Activated T-helper 1 cell treated with anti-CD3 and anti-CD28 coated beads, Interleukin-12 subunit alpha, Interleukin-12 subunit beta, Interleukin-2, Interleukin-4 antibody, amounts not matched to agents 30 ng/mL and 10 ng/mL and 1 ng/mL, durations not matched to agents 14 hours and 24 hours and 36 hours (primary cell): ENCODE results near the gene FBXL14. TPM values are rescaled to one million over a fixed set of nuclear protein-coding genes. Genes with fewer than 3 reads are reported as not detected.

Source experiments
- DNase-seq: peaks from one replicate; pipeline ENCODE4 v3.0.0; 2021; ENCODE audit warnings: low spot score
- H3K27ac Mint-ChIP-seq: one replicate; pipeline ENCODE4 v1.8.0; 2021; ENCODE audit warnings: mild to moderate bottlenecking, mixed read lengths
- H3K27me3 Mint-ChIP-seq: one replicate; pipeline ENCODE4 v1.8.0; 2022; ENCODE audit warnings: mild to moderate bottlenecking, moderate library complexity, mixed read lengths; ENCODE audit not compliant: insufficient read depth
- H3K36me3 Mint-ChIP-seq: one replicate; pipeline ENCODE4 v1.8.0; 2021; ENCODE audit warnings: low read depth, mixed read lengths
- H3K4me1 Mint-ChIP-seq: one replicate; pipeline ENCODE4 v1.8.0; 2021; ENCODE audit warnings: low read depth, mixed read lengths
- H3K4me3 Mint-ChIP-seq: one replicate; pipeline ENCODE4 v1.8.0; 2021; ENCODE audit warnings: mild to moderate bottlenecking, moderate library complexity, mixed read lengths
- H3K9me3 Mint-ChIP-seq: one replicate; pipeline ENCODE4 v1.8.0; 2021; ENCODE audit warnings: mixed read lengths
- intact Hi-C: fragments of 100-400 bp; cut with micrococcal nuclease; formaldehyde crosslinking; loops from one replicate; pipeline ENCODE4 v1.15.1; 2024
- total RNA-seq: library from RNA; stranded (reverse); gene quantifications from 2 replicates; pipeline ENCODE4 v1.2.3, GENCODE V29; 2022

The FBXL14 gene
- total RNA-seq, 1 donor from 2014 or later: 19.4 TPM

DNA sequence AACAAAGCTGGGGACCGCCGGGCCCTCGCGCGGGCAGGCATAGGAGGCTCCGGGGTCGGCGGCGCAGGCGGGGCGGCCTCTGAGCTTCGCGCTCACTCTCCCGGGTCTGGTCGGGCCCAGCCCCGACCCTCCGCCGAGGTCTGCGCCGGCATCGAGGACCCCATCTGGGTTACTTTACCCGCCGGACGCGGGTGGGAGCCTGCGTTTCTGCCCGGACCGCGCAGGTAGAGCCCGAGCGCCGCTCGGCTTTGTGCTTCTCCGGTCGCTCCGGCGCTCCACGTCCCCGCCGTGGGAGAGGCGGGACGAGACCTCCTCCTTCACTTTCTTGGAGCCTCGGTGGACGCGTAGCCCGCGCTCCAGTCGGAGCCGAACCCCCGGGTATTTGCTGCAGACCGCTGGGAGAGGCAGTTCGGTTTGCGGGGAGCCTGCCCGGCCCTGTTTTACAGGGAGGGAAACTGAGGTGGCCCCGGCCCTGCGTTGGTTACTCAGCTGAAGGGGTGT lies 63.2 kb downstream of the FBXL14 start:
- intact Hi-C loops: loop anchor here (5.0 kb wide), 3 partner anchors 59 to 539 kb away; partner anchors contain the start of gene ERC1
- DNase-seq: no peak
- Mint-ChIP-seq H3K4me1 (peaks cover 27% of the 10 kb centered on the region), H3K27me3 (peaks cover 61% of the 10 kb centered on the region), H3K27ac (no peak overlapping the region), H3K36me3 (no peaks in the 10 kb centered on the region), H3K4me3 (peak overlapping the region; percentile 56), H3K9me3 (no peaks in the 10 kb centered on the region)

DNA sequence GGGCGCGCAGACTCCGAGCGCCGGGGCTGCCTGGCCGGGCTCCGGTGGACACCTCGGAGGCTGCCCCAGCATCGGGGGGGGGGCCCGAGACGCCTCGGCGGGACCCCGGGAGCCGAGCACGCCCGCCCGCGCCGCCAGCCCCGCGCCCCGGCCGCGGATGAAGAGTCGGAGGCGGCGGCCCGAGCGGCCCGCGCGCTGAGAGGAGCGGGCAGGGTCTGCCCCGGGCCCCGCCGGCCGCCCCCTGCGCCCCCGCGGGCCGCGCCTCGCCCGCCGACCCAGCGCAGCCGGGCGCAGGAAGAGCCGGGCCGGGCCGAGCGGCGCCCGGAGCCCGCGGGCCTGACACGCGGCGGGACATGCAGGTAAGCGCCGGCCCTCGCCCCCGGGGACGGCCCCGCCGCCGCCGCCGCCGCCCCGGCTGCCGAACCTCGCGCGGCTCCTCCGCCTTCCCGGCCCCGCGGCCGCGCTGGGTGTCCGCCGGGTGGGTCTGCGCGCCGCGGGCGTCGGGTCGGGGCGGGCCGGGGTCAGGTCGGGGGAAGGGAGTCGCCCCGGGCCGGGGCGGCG lies 63.7 kb downstream of the FBXL14 start:
- H3K4me1 Mint-ChIP-seq: peaks cover 27% of the 10 kb centered on the region
- H3K27ac Mint-ChIP-seq: no peak overlapping the region
- no peak overlapping the region for H3K4me3 Mint-ChIP-seq
- no peaks in the 10 kb centered on the region for H3K9me3 Mint-ChIP-seq
- intact Hi-C loops: loop anchor here (5.0 kb wide), 3 partner anchors 58 to 538 kb away; partner anchors contain the start of gene ERC1
- DNase-seq: no peak
- peaks cover 62% of the 10 kb centered on the region for H3K27me3 Mint-ChIP-seq
- no peaks in the 10 kb centered on the region for H3K36me3 Mint-ChIP-seq

DNA sequence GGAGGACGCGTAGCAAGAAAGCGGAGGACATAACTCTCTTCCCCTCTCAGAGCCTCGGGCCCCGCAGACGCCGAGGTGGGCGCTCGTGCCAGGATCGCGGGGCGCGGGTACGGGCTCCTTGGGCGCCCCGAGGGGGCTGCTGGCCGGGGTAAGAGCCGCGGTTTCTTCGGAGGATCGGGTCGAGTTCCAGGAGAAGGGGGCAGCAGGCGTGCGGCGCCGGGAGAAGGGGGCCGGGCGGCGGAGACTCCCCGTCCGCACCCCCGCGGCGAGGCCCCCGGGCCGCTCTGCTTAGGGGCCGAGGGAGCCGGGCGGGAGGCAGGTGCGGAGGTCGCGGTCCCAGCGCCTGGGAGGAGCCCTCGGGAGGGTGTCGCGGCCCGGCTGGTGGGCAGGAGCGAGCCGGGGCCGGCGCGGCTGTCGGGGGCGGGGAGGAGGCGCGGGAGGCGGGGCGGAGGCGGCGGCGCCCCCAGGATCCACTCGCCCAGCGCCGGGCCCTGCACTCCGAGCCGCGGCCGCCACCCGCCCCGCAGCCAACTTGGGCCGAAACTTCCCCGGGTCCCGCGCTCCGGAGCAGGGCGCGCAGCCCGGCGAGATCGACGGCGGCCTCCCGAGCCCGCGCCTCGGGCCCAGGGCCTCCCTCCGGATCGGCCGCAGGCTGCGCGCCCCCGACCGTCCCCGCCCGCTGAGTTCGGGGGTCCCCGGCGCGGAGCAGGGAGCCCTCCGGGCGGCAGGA lies 64.4 kb downstream of the FBXL14 start:
- H3K27ac Mint-ChIP-seq: no peak overlapping the region
- intact Hi-C loops: loop anchor here (5.0 kb wide), 3 partner anchors 58 to 538 kb away; partner anchors contain the start of gene ERC1
- H3K36me3 Mint-ChIP-seq: no peaks in the 10 kb centered on the region

DNA sequence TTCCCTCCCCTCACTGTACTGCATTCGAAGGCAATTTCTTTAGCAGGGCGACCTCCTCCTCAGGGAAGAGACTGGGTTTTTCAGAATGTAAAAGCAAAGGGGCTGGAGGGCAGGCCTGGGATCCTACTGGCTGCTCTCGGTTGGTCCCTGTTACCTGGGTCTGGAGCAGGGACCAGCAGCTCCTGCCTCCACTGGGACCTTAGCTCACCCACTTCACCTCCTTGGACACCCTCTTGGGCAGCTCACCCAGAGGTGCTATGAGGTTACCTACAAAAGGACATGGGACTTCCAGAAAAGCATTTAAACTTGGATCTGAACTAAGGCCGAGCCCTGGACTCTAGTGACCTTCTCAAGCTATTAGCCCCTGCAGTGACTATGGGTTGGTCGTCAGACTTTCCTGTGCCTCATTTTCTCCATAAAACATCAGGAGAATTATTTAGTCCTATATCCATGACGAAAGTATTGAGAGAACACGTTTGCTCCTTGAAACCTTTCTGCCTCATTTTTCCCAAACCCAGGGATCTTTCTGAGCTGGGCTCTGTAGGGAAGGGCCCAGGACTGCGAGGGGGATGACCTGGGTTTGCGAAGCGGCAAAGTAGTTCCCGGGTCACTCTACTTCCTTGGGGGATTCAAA lies 65.0 kb downstream of the FBXL14 start:
- H3K27ac Mint-ChIP-seq: no peak overlapping the region
- H3K36me3 Mint-ChIP-seq: no peaks in the 10 kb centered on the region
- peaks cover 27% of the 10 kb centered on the region for H3K4me1 Mint-ChIP-seq
- peak overlapping the region; percentile 74 for H3K4me3 Mint-ChIP-seq
- no peaks in the 10 kb centered on the region for H3K9me3 Mint-ChIP-seq
- intact Hi-C loops: no loop called here
- DNase-seq: no peak
- H3K27me3 Mint-ChIP-seq: peaks cover 71% of the 10 kb centered on the region

More for the DNA sequence above, 64.4 kb downstream of the FBXL14 start:
- DNase-seq: no peak
- H3K27me3 Mint-ChIP-seq: peaks cover 65% of the 10 kb centered on the region
- H3K9me3 Mint-ChIP-seq: no peaks in the 10 kb centered on the region
- H3K4me1 Mint-ChIP-seq: peaks cover 27% of the 10 kb centered on the region
- H3K4me3 Mint-ChIP-seq: peak overlapping the region; percentile 74

DNA sequence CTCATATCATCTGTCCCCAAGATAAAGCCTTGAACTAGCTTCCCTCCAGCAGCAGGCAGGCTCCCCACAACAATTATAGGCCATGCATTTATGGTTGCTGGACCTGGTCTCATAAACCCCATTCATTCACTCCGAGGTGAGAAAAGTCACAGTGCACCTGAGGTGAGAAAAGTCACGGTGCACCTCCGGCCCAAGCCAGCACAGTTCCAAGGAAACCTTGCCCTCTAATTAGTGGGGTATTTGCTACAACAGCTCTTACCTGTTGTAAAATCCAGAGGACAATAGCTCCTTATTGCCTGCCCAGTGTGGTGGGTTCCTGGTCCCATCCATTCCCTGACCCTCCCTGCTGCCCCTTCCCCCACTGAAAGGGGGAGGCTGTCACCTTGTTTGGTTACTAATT lies 65.6 kb downstream of the FBXL14 start:
- intact Hi-C loops: no loop called here
- no peak for DNase-seq
- Mint-ChIP-seq H3K27me3 (peaks cover 73% of the 10 kb centered on the region), H3K36me3 (no peaks in the 10 kb centered on the region), H3K4me1 (peaks cover 23% of the 10 kb centered on the region), H3K9me3 (no peaks in the 10 kb centered on the region), H3K4me3 (no peak overlapping the region), H3K27ac (no peak overlapping the region)

DNA sequence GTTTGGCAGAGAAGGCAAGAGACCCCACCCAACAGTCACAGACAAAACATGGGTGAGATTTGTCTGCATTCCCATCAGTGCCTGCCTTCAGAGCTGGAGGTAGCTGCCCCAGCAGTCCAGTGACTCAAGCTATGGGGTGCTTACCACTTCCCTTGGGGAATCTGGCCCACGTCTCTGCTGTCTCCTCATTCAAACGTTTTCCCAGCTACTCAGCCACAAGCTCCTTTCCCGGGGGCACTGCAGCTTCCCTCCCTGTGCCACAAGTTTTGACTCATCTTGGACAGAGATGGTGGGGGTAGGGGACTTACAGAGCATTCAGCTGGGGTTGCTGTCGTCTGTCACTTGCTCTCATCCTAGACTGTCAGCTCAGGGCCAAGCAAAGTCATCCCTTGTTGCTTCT lies 66.6 kb downstream of the FBXL14 start:
- Mint-ChIP-seq H3K9me3 (no peaks in the 10 kb centered on the region), H3K36me3 (no peaks in the 10 kb centered on the region), H3K4me3 (no peak overlapping the region), H3K27ac (no peak overlapping the region), H3K27me3 (peaks cover 71% of the 10 kb centered on the region), H3K4me1 (peaks cover 13% of the 10 kb centered on the region)
- DNase-seq: no peak
- intact Hi-C loops: no loop called here

DNA sequence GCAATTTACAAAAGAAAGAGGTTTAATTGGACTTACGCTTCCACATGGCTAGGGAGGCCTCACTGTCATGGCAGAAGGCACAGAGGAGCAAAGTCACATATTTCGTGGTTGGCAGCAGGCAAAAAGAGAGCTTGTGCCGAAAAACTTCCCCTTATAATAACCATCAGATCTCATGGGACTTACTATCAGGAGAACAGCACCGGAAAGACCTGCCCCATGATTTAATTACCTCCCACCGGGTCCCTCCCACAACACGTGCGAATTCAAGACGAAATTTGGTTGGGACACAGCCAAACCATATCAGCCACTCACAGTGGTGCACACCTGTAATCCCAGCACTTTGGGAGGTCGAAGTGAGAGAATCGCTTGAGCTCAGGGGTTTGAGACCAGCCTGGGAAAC lies 68.5 kb downstream of the FBXL14 start:
- no peak for DNase-seq
- no peaks in the 10 kb centered on the region for H3K4me1 Mint-ChIP-seq
- no peak overlapping the region for H3K27ac Mint-ChIP-seq
- peaks cover 63% of the 10 kb centered on the region for H3K27me3 Mint-ChIP-seq
- intact Hi-C loops: no loop called here
- no peak overlapping the region for H3K4me3 Mint-ChIP-seq
- no peaks in the 10 kb centered on the region for H3K36me3 Mint-ChIP-seq
- no peaks in the 10 kb centered on the region for H3K9me3 Mint-ChIP-seq

DNA sequence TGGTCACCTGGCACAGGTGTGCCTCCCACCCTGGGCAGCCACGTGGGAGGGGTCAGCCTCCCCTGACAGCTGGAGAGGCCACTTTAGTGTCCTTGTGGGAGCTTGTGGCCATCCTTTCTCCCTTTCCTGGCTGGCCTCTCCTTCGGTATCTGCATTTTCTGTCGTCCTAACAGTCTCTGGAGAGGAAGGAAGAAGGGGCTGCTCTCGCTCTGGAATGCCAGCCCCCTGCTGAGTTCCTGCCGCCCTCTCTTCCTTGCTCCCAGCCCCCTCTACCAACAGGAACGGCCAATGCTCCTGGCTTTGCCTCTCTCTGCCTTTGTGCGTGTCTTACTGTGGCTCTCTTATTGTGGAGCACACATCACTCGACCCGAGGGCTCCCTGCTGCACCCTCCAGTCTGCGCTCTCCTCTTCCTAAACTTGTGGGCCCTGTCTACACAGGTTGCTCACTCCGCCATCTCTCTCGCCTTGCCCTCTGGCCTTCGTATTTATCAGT lies 70.8 kb downstream of the FBXL14 start:
- H3K4me3 Mint-ChIP-seq: no peak overlapping the region
- H3K27me3 Mint-ChIP-seq: peaks cover 62% of the 10 kb centered on the region
- no peak overlapping the region for H3K27ac Mint-ChIP-seq
- no peaks in the 10 kb centered on the region for H3K9me3 Mint-ChIP-seq
- intact Hi-C loops: no loop called here
- no peaks in the 10 kb centered on the region for H3K36me3 Mint-ChIP-seq
- no peak for DNase-seq
- H3K4me1 Mint-ChIP-seq: peaks cover 4% of the 10 kb centered on the region

DNA sequence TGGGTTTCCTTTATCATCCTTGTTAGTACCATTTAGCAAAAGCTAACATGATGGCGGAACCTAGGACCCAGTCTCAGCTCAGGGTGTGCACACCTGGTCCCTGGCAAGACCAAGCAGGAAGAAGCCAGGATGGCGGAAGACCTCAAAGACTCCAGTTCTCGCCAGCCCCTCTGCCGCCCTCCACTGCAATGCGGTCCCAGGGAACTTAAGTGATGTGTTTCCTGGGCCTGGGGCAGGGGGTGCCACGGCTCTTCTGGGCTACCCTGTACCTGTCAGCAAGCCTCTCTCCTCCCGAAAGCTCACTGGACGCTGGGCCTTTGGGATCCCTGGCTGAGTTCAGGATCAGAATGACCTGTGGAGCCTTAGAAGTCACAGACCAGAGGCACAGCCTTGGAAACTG lies 71.3 kb downstream of the FBXL14 start:
- intact Hi-C loops: no loop called here
- Mint-ChIP-seq H3K9me3 (no peaks in the 10 kb centered on the region), H3K4me1 (peaks cover 4% of the 10 kb centered on the region), H3K27me3 (peaks cover 57% of the 10 kb centered on the region), H3K36me3 (no peaks in the 10 kb centered on the region), H3K4me3 (no peak overlapping the region), H3K27ac (no peak overlapping the region)
- no peak for DNase-seq

DNA sequence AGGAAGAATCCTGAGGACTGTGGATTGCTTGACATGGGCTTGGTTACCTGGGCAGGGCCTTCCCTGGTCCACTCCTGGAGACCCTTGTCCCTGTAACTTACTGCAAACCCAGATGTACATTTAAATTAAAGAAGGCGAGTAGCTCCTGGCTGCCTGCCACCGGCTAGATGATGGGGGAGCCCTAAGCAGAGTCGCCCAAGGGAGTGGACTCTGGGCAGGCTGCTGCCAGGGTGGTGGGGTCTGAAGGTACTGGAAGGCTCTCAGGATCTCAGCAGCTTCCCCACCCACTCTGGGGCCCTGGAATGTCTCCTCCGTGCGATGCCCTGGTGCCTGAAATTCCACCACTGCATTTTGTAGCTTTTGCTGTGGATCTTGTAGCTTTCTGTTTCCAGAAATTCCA lies 74.7 kb downstream of the FBXL14 start:
- intact Hi-C loops: no loop called here

DNA sequence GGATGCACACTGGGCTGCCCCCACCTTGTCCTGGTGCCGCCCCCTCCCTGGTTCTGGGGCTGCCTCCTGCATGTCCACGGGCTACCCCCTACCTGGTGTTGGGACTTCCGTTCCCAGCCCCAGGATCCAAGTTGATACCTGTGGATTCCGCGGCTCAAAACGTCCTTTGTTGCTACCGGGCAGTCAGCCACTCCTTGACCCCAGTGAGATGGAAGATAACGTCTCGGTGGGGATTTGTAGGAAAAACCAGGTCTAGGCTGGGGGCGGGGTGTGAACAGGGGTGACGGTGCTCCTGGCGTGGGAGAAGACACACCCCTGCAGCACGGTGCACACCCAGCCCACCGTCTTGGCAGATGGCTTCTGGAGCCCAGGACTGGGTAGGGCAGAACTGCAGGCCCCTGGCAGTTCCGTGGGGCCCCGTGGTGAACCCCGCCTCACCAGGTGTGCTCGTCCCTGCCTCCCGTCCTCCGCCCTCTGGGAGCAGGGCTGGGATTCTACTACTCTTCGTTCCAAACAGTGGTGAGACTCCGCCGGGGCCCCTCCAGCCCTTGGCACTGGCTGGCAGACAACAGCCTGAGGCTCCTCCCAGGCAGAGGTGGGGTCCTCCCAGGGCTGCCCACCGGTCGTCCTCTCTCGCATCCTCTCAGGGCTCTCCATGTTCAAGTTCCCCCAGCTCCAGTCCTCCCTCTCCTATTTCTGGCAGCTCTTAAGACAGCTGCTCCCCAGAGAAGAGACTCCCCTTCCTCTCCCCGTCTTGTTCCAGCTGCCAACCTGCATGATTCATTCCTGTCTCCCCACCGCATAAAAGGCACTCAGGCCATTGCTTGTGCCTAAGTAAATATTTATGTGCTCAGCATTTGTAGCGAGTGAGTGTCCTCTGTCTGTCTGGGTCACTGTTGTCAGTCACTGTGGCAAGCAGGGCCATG lies 75.5 kb downstream of the FBXL14 start:
- Mint-ChIP-seq H3K36me3 (no peaks in the 10 kb centered on the region), H3K27ac (no peak overlapping the region), H3K9me3 (peaks cover 8% of the 10 kb centered on the region), H3K4me3 (no peak overlapping the region), H3K4me1 (peaks cover 4% of the 10 kb centered on the region), H3K27me3 (peaks cover 37% of the 10 kb centered on the region)
- DNase-seq: no peak
- intact Hi-C loops: no loop called here

More for the DNA sequence above, 74.7 kb downstream of the FBXL14 start:
- Mint-ChIP-seq H3K27me3 (peaks cover 43% of the 10 kb centered on the region), H3K9me3 (peaks cover 8% of the 10 kb centered on the region), H3K27ac (no peak overlapping the region), H3K4me3 (no peak overlapping the region), H3K4me1 (peaks cover 4% of the 10 kb centered on the region), H3K36me3 (no peaks in the 10 kb centered on the region)
- DNase-seq: no peak

DNA sequence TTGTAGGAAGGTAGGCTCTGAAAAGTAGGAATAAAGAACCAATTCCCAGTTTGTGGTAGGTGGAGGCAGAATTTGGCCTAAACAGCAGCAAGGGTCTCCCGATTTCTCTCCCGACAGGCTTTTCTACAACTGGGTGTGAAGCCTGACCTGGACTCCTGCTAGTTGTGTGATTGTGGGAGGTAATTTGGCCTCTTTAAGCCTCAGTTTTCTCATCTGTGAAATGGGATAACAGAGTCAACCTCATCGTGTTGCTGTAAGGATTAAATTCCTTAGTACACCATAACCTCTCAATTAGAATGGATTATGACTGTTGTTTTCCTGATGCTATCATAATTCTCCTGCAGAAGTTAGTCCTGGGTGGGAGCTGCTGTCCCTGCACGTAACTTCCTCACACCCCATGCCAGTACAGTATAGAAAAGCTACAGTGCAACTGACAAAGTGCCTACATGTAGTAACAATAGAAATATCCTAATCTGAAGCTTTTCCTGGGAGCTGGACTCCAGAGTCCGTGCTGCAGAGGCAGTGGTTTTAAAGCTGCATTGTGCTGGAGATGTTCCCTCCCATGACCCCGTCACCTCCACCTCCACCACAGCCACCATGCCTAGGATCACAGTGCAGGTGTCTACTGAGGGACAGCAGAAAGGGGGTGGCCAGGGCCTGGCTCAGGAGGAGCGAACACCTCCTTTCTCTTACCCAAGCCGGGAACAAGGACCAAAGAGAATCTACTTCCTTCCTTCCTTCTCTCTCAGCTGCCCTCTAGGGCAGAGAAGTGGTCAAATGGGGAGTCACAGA lies 76.5 kb downstream of the FBXL14 start:
- Mint-ChIP-seq H3K4me3 (no peak overlapping the region), H3K9me3 (peaks cover 8% of the 10 kb centered on the region), H3K27me3 (peaks cover 37% of the 10 kb centered on the region), H3K4me1 (peaks cover 4% of the 10 kb centered on the region), H3K27ac (no peak overlapping the region), H3K36me3 (no peaks in the 10 kb centered on the region)
- intact Hi-C loops: no loop called here
- DNase-seq: no peak
